ENCODE measurements around the gene TNIK.
"Not testable (repeated sequence)": the region's sequence is repeated elsewhere in the genome, so short reads cannot be mapped to it uniquely, and the experiment has no call there.

TNIK gene

GRCh38 chr3:171312741-171313140 is 147.5 kb downstream of the TNIK start:
- no peak for DNase-seq (ENCODE audit: low spot score in 2 of 2)
- Mint-ChIP-seq H3K9me3 (no peaks in the 10 kb centered on the region), H3K27ac (ENCODE audit: low read depth) (no peak overlapping the region), H3K4me1 (peaks cover 75% of the 10 kb centered on the region), H3K27me3 (no peaks in the 10 kb centered on the region), H3K4me3 (no peak overlapping the region), H3K36me3 (ENCODE audit: insufficient read depth) (peaks cover 2% of the 10 kb centered on the region)
- ATAC-seq (replicated peaks; ENCODE audit: extremely low read depth, poor library complexity, severe bottlenecking) = no peak

DNA sequence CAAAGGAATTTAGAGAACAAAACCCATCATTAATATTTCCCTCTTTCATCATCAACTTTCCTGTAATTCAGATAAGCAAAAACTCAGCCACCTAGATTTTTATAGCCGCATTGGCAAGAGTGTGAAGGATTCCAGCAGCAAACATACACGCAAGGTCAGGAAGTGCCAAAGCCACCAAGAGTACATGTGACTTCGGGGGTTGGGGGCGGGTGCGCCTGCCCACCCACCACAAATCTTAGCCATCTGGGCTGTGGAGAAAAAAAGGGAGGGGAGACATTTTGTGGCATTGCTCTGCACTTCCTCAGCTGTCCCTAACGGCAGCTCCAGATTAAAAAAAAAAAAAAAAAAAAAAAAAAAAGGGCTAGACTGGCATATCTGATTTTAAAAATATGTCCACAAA is 148.4 kb downstream of the TNIK start:
- Mint-ChIP-seq H3K4me3 (no peak overlapping the region), H3K9me3 (no peaks in the 10 kb centered on the region), H3K36me3 (ENCODE audit: insufficient read depth) (peaks cover 2% of the 10 kb centered on the region), H3K27me3 (no peaks in the 10 kb centered on the region), H3K27ac (ENCODE audit: low read depth) (no peak overlapping the region), H3K4me1 (peaks cover 75% of the 10 kb centered on the region)
- DNase-seq (ENCODE audit: low spot score in 2 of 2) (no peak), ATAC-seq (replicated peaks; ENCODE audit: extremely low read depth, poor library complexity, severe bottlenecking) (no peak)

DNA sequence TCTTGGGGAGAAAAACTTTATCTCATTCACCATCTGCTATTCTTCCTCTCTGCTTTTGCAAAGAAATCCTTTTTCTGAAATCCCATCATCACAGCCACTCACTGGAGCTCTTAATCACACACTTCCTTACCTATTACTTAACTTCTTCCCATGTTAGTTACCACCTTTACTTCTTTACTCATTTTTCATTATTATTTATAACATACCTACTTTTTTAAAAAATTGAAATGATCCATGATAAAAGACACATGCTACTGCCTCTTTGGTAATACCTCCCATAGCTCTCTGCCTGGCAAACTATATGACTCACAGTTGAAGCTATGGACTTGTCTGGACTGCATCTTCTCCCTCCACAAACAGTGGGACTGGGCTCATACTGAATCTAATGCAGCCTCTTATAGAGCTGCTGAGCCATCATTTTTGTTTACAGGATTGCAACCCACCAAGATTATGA is 150.3 kb downstream of the TNIK start:
- Mint-ChIP-seq H3K36me3 (ENCODE audit: insufficient read depth) (peaks cover 2% of the 10 kb centered on the region), H3K27ac (ENCODE audit: low read depth) (peak overlapping the region; percentile 64), H3K4me1 (peaks cover 71% of the 10 kb centered on the region), H3K9me3 (no peaks in the 10 kb centered on the region), H3K4me3 (no peak overlapping the region), H3K27me3 (no peaks in the 10 kb centered on the region)
- DNase-seq (ENCODE audit: low spot score in 2 of 2) (no peak), ATAC-seq (replicated peaks; ENCODE audit: extremely low read depth, poor library complexity, severe bottlenecking) (no peak)

DNA sequence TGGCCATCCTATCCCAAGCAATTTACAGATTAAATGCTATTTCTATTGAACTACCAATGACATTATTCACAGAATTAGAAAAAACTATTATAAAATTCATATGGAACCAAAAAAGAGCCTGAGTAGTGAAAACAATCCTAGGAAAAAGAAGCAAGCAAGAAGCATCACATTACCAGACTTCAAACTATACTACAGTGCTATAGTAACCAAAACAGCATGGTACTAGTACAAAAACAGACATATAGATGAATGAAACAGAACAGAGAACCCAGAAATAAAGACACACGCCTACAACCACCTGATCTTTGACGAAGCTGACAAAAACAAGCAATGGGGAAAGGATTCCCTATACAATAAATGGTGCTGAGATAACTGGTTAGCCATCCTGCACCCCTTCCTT is 152.2 kb downstream of the TNIK start:
- peaks cover 67% of the 10 kb centered on the region for H3K4me1 Mint-ChIP-seq
- H3K27ac Mint-ChIP-seq (ENCODE audit: low read depth) = no peak overlapping the region
- ATAC-seq (replicated peaks; ENCODE audit: extremely low read depth, poor library complexity, severe bottlenecking) = no peak
- no peaks in the 10 kb centered on the region for H3K9me3 Mint-ChIP-seq
- H3K27me3 Mint-ChIP-seq = no peaks in the 10 kb centered on the region
- DNase-seq (ENCODE audit: low spot score in 2 of 2) = no peak
- H3K36me3 Mint-ChIP-seq (ENCODE audit: insufficient read depth) = no peaks in the 10 kb centered on the region
- no peak overlapping the region for H3K4me3 Mint-ChIP-seq

- Mint-ChIP-seq H3K36me3 (ENCODE audit: insufficient read depth) (no peaks in the 10 kb centered on the region), H3K9me3 (no peaks in the 10 kb centered on the region), H3K27me3 (no peaks in the 10 kb centered on the region), H3K4me1 (peaks cover 62% of the 10 kb centered on the region), H3K27ac (ENCODE audit: low read depth) (no peak overlapping the region), H3K4me3 (no peak overlapping the region)
- DNase-seq (ENCODE audit: low spot score in 2 of 2) (no peak), ATAC-seq (replicated peaks; ENCODE audit: extremely low read depth, poor library complexity, severe bottlenecking) (no peak)
These were observed 153.1 kb downstream of the TNIK start for GRCh38 chr3:171307046-171307585.

DNA sequence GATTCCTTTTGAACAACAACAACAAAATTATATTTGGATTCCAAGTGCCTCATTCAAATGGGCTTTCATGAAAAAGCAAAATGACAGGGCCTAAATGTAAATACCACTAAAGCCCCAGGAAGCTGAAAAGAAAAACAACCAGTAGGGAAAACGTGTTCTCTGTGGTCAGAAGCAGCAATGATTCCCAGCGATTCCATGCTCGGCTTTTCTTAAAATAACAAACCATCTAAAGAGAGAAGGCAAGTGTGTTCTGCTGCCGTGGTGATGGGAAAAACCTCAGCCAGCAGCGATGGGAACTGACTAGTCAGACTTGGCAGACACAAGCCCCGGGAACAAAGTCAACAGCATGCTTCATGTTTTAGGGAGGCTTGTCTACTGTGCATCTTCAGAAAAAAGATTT is 153.6 kb downstream of the TNIK start:
- Mint-ChIP-seq H3K4me1 (peaks cover 59% of the 10 kb centered on the region), H3K4me3 (no peak overlapping the region), H3K9me3 (no peaks in the 10 kb centered on the region), H3K27ac (ENCODE audit: low read depth) (no peak overlapping the region), H3K27me3 (no peaks in the 10 kb centered on the region), H3K36me3 (ENCODE audit: insufficient read depth) (no peaks in the 10 kb centered on the region)
- no peak for DNase-seq (ENCODE audit: low spot score in 2 of 2)
- ATAC-seq (replicated peaks; ENCODE audit: extremely low read depth, poor library complexity, severe bottlenecking) = no peak

DNA sequence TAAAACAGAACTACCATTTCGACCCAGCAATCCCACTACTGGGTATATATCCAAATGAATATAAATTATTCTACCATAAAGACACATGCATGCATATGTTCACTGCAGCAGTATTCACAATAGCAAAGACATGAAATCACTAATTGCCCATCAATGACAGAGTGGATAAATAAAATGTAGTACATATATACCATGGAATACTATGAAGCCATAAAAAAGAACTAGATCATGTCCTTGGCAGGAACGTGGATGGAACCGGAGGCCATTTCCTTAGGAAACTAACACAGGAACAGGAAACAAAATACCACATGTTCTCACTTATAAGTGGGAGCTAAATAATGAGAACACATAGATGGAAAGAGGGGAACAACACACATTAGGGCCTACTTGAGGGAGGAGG is 154.4 kb downstream of the TNIK start:
- H3K27me3 Mint-ChIP-seq; DNase-seq (ENCODE audit: low spot score in 2 of 2); H3K9me3 Mint-ChIP-seq; ATAC-seq (replicated peaks; ENCODE audit: extremely low read depth, poor library complexity, severe bottlenecking); H3K27ac Mint-ChIP-seq (ENCODE audit: low read depth); H3K4me3 Mint-ChIP-seq; H3K36me3 Mint-ChIP-seq (ENCODE audit: insufficient read depth): not testable (repeated sequence)
- H3K4me1 Mint-ChIP-seq = peaks cover 58% of the 10 kb centered on the region

GRCh38 chr3:171304498-171304897 is 155.7 kb downstream of the TNIK start:
- ATAC-seq (replicated peaks; ENCODE audit: extremely low read depth, poor library complexity, severe bottlenecking); H3K27ac Mint-ChIP-seq (ENCODE audit: low read depth); H3K4me3 Mint-ChIP-seq; H3K36me3 Mint-ChIP-seq (ENCODE audit: insufficient read depth); H3K27me3 Mint-ChIP-seq; H3K9me3 Mint-ChIP-seq; DNase-seq (ENCODE audit: low spot score in 2 of 2): not testable (repeated sequence)
- H3K4me1 Mint-ChIP-seq = peaks cover 52% of the 10 kb centered on the region

DNA sequence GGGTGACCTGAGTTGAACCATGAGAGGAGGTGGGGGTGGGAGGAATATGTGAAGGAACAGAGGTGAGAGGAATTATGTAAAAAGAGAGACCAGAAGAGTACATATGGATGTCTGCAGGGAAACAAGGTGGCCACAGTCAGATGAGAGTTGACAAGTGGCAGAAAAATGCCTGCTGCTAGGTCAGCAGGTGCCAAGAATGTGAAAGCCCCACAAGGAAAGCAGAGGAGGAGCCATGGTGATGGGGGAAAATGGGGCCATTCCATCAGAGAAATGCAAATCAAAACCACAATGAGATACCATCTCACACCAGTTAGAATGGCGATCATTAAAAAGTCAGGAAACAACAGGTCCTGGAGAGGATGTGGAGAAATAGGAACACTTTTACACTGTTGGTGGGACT is 156.2 kb downstream of the TNIK start:
- H3K36me3 Mint-ChIP-seq (ENCODE audit: insufficient read depth); H3K9me3 Mint-ChIP-seq; H3K27me3 Mint-ChIP-seq; ATAC-seq (replicated peaks; ENCODE audit: extremely low read depth, poor library complexity, severe bottlenecking); DNase-seq (ENCODE audit: low spot score in 2 of 2); H3K4me3 Mint-ChIP-seq; H3K27ac Mint-ChIP-seq (ENCODE audit: low read depth): not testable (repeated sequence)
- H3K4me1 Mint-ChIP-seq = peaks cover 49% of the 10 kb centered on the region

GRCh38 chr3:171301998-171302397 is 158.2 kb downstream of the TNIK start:
- no peak overlapping the region for H3K27ac Mint-ChIP-seq (ENCODE audit: low read depth)
- H3K4me3 Mint-ChIP-seq = no peak overlapping the region
- no peaks in the 10 kb centered on the region for H3K9me3 Mint-ChIP-seq
- peaks cover 38% of the 10 kb centered on the region for H3K4me1 Mint-ChIP-seq
- DNase-seq (ENCODE audit: low spot score in 2 of 2) (no peak), ATAC-seq (replicated peaks; ENCODE audit: extremely low read depth, poor library complexity, severe bottlenecking) (no peak)
- peaks cover 2% of the 10 kb centered on the region for H3K36me3 Mint-ChIP-seq (ENCODE audit: insufficient read depth)
- H3K27me3 Mint-ChIP-seq = no peaks in the 10 kb centered on the region

DNA sequence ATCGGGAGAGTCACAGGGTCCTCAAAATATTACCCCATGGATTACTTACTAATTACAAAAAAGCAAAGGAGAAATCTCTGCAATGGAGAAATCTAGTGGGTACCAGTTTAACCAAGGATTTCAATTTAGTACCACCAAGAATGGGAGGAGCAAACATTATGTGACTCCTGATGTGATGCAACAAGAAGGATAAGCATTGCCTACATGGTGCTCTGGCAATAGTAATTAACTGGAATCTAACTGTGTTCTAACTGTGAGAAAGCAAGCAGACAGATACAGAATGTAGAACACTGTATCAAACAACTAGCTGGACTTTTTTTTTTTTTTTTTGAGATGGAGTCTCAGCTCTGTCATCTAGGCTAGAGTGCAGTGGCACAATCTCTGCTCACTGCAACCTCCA is 159.2 kb downstream of the TNIK start:
- H3K4me3 Mint-ChIP-seq = no peak overlapping the region
- no peaks in the 10 kb centered on the region for H3K27me3 Mint-ChIP-seq
- peaks cover 2% of the 10 kb centered on the region for H3K36me3 Mint-ChIP-seq (ENCODE audit: insufficient read depth)
- H3K27ac Mint-ChIP-seq (ENCODE audit: low read depth) = no peak overlapping the region
- DNase-seq (ENCODE audit: low spot score in 2 of 2) = no peak
- no peaks in the 10 kb centered on the region for H3K9me3 Mint-ChIP-seq
- ATAC-seq (replicated peaks; ENCODE audit: extremely low read depth, poor library complexity, severe bottlenecking) = no peak
- H3K4me1 Mint-ChIP-seq = peaks cover 46% of the 10 kb centered on the region

DNA sequence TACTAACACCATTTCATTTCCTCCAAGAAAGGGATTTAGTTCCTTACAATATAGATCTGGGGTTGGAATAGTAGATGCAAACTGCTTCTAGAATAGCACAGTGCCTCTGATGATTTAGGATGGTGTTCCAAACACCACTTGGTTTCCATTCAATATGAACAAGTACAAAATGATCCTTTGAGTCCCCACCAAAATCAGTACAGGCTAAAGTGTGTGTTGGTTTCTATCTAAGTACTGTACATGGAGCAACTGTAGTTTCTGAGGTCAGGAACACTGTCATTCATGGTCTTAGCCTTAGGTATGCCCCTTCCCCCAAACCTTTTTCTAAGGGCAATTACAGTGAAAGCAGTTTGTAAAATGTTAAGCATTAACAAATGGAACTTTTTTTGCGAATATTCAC is 162.3 kb downstream of the TNIK start:
- Mint-ChIP-seq H3K4me3 (no peak overlapping the region), H3K27me3 (no peaks in the 10 kb centered on the region), H3K4me1 (peaks cover 43% of the 10 kb centered on the region), H3K9me3 (no peaks in the 10 kb centered on the region), H3K36me3 (ENCODE audit: insufficient read depth) (peaks cover 2% of the 10 kb centered on the region), H3K27ac (ENCODE audit: low read depth) (no peak overlapping the region)
- no peak for DNase-seq (ENCODE audit: low spot score in 2 of 2)
- ATAC-seq (replicated peaks; ENCODE audit: extremely low read depth, poor library complexity, severe bottlenecking) = no peak

- Mint-ChIP-seq H3K9me3 (no peaks in the 10 kb centered on the region), H3K4me3 (no peak overlapping the region), H3K4me1 (peaks cover 46% of the 10 kb centered on the region), H3K36me3 (ENCODE audit: insufficient read depth) (peaks cover 2% of the 10 kb centered on the region), H3K27ac (ENCODE audit: low read depth) (no peak overlapping the region), H3K27me3 (no peaks in the 10 kb centered on the region)
- DNase-seq (ENCODE audit: low spot score in 2 of 2) (no peak), ATAC-seq (replicated peaks; ENCODE audit: extremely low read depth, poor library complexity, severe bottlenecking) (no peak)
These were observed 163.0 kb downstream of the TNIK start for GRCh38 chr3:171297207-171297606.

All from central memory CD8-positive, alpha-beta T cell (primary cell).